ENCODE measurements around the gene KLB.

DNA sequence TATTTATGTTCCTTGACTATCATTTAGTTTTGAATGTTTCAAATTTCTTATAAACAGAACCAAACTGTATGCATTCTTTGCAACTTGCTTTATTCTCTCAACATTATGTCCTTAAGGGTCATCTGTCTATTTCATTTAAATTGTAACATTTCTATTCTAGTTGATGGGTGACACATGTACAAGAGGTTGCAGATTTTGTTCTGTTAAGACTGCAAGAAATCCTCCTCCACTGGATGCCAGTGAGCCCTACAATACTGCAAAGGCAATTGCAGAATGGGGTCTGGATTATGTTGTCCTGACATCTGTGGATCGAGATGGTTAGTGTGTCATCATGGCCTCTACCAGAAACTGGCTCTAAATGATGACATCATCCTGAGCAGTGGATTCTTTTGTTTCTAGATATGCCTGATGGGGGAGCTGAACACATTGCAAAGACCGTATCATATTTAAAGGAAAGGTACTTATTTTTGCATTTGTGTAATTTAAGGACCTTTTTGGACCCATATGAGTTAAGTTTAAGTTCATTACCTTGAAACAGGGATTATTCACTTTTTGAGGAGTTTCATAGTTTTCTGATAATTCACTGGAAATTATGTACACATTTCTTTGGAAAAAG, 58.3 kb downstream of the KLB start:
- TF ChIP-seq, protein P1, sequence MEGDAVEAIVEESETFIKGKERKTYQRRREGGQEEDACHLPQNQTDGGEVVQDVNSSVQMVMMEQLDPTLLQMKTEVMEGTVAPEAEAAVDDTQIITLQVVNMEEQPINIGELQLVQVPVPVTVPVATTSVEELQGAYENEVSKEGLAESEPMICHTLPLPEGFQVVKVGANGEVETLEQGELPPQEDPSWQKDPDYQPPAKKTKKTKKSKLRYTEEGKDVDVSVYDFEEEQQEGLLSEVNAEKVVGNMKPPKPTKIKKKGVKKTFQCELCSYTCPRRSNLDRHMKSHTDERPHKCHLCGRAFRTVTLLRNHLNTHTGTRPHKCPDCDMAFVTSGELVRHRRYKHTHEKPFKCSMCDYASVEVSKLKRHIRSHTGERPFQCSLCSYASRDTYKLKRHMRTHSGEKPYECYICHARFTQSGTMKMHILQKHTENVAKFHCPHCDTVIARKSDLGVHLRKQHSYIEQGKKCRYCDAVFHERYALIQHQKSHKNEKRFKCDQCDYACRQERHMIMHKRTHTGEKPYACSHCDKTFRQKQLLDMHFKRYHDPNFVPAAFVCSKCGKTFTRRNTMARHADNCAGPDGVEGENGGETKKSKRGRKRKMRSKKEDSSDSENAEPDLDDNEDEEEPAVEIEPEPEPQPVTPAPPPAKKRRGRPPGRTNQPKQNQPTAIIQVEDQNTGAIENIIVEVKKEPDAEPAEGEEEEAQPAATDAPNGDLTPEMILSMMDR (conservative IDR thresholded peaks at IDR 0.05; ENCODE audit: low read depth in 2 of 2): no peak
- TF ChIP-seq EZH2 (IDR thresholded peaks at IDR 0.05; ENCODE audit: low read depth, unreplicated experiment): no peak
- TF ChIP-seq, protein P2, sequence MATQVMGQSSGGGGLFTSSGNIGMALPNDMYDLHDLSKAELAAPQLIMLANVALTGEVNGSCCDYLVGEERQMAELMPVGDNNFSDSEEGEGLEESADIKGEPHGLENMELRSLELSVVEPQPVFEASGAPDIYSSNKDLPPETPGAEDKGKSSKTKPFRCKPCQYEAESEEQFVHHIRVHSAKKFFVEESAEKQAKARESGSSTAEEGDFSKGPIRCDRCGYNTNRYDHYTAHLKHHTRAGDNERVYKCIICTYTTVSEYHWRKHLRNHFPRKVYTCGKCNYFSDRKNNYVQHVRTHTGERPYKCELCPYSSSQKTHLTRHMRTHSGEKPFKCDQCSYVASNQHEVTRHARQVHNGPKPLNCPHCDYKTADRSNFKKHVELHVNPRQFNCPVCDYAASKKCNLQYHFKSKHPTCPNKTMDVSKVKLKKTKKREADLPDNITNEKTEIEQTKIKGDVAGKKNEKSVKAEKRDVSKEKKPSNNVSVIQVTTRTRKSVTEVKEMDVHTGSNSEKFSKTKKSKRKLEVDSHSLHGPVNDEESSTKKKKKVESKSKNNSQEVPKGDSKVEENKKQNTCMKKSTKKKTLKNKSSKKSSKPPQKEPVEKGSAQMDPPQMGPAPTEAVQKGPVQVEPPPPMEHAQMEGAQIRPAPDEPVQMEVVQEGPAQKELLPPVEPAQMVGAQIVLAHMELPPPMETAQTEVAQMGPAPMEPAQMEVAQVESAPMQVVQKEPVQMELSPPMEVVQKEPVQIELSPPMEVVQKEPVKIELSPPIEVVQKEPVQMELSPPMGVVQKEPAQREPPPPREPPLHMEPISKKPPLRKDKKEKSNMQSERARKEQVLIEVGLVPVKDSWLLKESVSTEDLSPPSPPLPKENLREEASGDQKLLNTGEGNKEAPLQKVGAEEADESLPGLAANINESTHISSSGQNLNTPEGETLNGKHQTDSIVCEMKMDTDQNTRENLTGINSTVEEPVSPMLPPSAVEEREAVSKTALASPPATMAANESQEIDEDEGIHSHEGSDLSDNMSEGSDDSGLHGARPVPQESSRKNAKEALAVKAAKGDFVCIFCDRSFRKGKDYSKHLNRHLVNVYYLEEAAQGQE (IDR thresholded peaks at IDR 0.05; ENCODE audit: unreplicated experiment): no peak
- no peak for TF ChIP-seq EZH2phosphoT487 (IDR thresholded peaks at IDR 0.05; ENCODE audit: unreplicated experiment)
- TF ChIP-seq CREB1 (CRISPR knock-in tag; IDR thresholded peaks at IDR 0.05; ENCODE audit: low read depth): no peak
- no peak for TF ChIP-seq POLR2AphosphoS5 (IDR thresholded peaks at IDR 0.05; ENCODE audit: low read depth)
- TF ChIP-seq JUNB (IDR thresholded peaks at IDR 0.05; ENCODE audit: unreplicated experiment): no peak
